Measurements from ENCODE around the gene KDELR1. TPM values are rescaled to one million over a fixed set of nuclear protein-coding genes. Genes with fewer than 3 reads are reported as not detected.

KDELR1 gene
- total RNA-seq: 10 to 100 TPM; 62.5 to 99.1 (median 78.6) TPM

GRCh38 chr19:48391100-48392005, at the start of gene KDELR1:
Gene KDELR1 (minus strand): TSS chr19:48391551. CDS start chr19:48391358, 193 bp downstream.
- TF ChIP-seq CTCF (IDR thresholded peaks at IDR 0.05; ENCODE audit: low read depth): no peak

DNA sequence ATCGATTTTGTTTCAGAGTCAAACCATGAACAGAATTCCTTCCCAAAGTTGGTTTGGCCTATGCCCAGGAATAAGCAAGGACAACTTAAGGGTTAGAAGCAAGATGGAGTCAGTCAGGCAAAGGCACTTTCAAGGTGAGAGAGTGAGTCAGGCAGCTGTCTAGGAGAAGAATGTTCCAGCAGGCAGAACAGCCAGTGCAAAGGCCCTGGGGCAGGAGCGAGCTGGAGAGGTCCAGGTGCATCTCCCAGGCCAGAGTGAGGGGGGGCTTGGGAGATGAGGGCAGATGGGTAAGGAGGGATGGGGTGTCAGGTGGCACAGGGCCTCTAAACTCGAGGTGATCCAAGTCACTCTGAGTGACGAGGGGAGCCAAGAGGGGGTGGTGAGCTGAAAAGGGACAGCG, 45.2 kb upstream of the KDELR1 start:
- TF ChIP-seq CTCF (IDR thresholded peaks at IDR 0.05; ENCODE audit: low read depth): no peak

DNA sequence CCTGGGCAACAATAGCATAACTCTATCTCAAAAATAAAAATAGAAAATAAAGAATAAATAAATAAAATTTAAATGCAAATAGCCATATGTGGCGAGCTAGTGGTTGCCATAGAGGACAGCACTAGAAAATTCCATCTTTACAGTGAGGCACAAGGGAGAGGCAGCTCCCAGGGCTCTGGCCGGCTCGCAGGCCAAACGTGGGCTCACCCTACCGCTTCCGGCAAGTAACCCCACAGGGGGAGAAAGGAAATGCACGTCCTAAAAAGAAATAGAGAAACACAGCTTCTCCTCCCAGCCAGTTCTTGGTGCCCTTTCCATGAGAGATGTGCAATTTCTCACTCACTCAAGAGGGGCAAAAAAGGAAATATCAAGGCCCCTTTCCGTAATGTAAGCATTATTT, 42.0 kb upstream of the KDELR1 start:
- no peak for TF ChIP-seq CTCF (IDR thresholded peaks at IDR 0.05; ENCODE audit: low read depth)

GRCh38 chr19:48428670-48429069, 37.3 kb upstream of the KDELR1 start:
- no peak for TF ChIP-seq CTCF (IDR thresholded peaks at IDR 0.05; ENCODE audit: low read depth)

DNA sequence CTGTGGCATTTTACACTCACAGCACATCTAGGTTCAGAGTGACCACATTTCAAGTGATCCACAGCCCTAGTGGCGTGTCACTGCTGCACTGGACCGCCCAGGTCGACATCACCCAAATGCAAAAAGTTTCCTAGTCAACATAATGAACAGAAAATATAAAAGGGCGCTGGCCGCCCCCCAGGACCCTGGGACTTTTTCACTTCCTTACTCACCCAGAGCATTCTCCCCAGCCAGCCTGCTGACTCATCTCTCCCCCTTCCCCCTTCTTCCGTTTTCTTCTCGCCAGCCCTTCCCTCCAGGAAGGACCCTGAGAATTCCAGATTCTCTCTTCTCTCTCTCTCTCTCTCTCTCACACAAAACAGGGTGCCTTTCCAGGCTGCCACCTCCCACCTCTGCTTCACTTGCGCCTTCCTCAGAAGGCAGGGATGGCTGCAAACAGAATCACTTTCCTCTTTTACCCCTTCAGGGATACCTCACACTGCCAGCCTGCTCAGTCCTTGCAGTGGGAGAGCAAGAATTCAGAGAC, 33.4 kb upstream of the KDELR1 start:
- no peak for TF ChIP-seq CTCF (IDR thresholded peaks at IDR 0.05; ENCODE audit: low read depth)

DNA sequence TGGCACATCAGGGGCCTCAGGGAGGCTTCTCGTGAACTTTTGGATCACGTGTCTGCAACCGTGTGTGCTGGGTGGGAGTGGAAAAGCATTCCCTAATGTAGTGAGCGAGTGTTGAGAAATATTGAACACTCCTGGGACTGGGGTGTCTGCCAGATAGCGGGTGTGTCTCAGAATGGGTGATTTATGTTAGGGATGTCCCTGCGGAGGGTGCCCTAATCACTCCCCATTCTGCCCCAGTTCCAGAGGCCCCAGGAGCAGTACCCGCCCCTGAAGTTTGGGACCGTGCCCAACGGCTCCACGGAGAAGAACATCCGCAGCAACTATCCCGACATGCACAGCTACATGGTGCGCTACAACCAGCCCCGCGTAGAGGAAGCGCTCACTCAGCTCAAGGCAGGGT, 30.2 kb upstream of the KDELR1 start:
- TF ChIP-seq CTCF (IDR thresholded peaks at IDR 0.05; ENCODE audit: low read depth): no peak

DNA sequence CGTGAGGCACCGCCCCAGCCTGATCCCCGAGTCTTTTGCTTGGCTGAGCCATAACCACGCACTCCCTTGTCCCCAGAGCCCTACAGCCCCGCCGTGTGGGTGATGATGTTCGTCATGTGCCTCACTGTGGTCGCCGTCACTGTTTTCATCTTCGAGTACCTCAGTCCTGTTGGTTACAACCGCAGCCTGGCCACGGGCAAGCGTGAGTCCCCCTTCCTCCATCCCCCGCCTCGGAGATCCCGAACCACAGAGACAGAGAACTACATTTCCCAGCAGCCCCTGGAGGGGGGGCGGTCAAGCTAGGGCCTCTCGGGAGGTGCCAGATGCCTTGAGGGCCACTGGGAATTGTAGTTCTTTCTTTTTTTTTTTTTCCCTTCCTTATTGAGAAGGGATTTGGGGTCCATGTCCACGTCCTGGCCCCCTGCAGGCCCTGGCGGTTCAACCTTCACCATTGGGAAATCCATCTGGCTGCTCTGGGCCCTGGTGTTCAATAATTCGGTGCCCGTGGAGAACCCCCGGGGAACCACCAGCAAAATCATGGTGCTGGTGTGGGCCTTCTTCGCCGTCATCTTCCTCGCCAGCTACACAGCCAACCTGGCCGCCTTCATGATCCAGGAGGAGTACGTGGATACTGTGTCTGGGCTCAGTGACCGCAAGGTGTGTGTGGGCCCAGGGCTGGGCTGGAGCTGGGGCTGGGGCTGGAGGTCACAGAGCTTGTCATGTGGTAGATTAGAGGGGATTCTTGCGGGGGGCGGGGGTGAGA, 28.0 kb upstream of the KDELR1 start:
- no peak for TF ChIP-seq CTCF (IDR thresholded peaks at IDR 0.05; ENCODE audit: low read depth)

Data from subcutaneous adipose tissue (tissue), 4 donors.